ENCODE results near the gene RTBDN. TPM values are rescaled to one million over a fixed set of nuclear protein-coding genes. Genes with fewer than 3 reads are reported as not detected.

The RTBDN gene
- total and polyA plus RNA-seq, 2 of the 8 experiments (the other 6 are each of a cell fraction or from before 2014, with no cell fraction given): 4.0 to 4.8 TPM

DNA sequence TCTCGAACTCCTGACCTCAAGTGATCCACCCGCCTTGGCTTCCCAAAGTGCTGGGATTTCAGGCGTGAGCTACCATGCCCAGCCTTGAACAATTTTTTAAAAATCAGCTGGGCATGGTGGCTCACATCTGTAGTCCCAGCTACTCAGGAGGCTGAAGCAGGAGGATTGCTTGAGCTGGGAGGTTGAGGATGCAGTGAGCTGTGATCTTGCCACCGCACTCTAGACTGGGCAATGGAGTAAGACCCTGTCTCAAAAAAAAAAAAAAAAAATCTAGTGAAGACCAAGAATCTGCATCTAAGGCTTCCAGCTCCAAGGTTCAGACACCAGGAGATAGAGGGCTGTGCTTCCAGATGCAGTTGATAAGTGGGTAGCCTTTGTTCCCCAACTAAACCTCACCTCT is 29.8 kb upstream of the RTBDN start:
- DNase-seq (ENCODE audit: low read depth in 1 of 2, low spot score in 2 of 2) (no peak), FAIRE-seq (no peak)
- no peaks in the 10 kb centered on the region for H3K79me1 ChIP-seq (ENCODE audit: low read depth, low read length)
- H3K36me3 ChIP-seq (ENCODE audit: control insufficient read depth in 2 of 4, insufficient read depth in 4 of 4, low read length in 3 of 4): peaks cover 0 to 3% (median 0%) of the 10 kb centered on the region in 4 experiments; a peak in 1 of 8 replicates
- no peak overlapping the region for H2BK5ac ChIP-seq (ENCODE audit: low read depth, low read length)
- H2BK20ac ChIP-seq (ENCODE audit: low read length): no peak overlapping the region
- 89% methylated on average over 4 of the region's 4 CpGs; no CpG with 5 or more reads in 1 of the 2 experiments for WGBS, 2 experiments (ENCODE audit: extremely low coverage in 1 of 2, insufficient coverage in 1 of 2, insufficient read length in 1 of 2, insufficient replicate concordance in 2 of 2, low coverage in 1 of 2, low lambda C conversion rate in 2 of 2, missing lambda C conversion rate in 1 of 2)
- H4K91ac ChIP-seq (replicated peaks; ENCODE audit: insufficient read length, low read length): no peak overlapping the region
- H3K23ac ChIP-seq (ENCODE audit: insufficient read length): no peak overlapping the region
- H3K79me2 ChIP-seq (ENCODE audit: control insufficient read depth in 1 of 2, insufficient read depth in 2 of 2, low read length in 2 of 2): no peaks in the 10 kb centered on the region
- H2BK12ac ChIP-seq (ENCODE audit: low read depth, low read length): no peak overlapping the region
- ChIA-PET POLR2A (ENCODE audit: partially characterized antibody) (interaction anchor here (0.7 to 4.5 kb wide), 7 partner anchors 10 to 97 kb away, joined by 3 to 34 read pairs (median 6); partner anchors contain the start of gene DNASE2), CTCF (ENCODE audit: partially characterized antibody) (interaction anchor here (0.6 to 7.9 kb wide), 12 partner anchors 9 to 175 kb away, joined by 3 to 48 read pairs (median 4); no protein-coding TSS in a partner anchor)
- no peak overlapping the region for H2AFZ ChIP-seq (ENCODE audit: low read length)
- peaks cover 0 to 1% of the 10 kb centered on the region in 2 experiments for H4K20me1 ChIP-seq (replicated peaks in 1 of 2; ENCODE audit: control insufficient read depth in 1 of 2, insufficient read depth in 2 of 2, low read length in 2 of 2)
- H3K18ac ChIP-seq (ENCODE audit: extremely low read depth, low read length): no peak overlapping the region
- H3K9ac ChIP-seq (replicated peaks in 1 of 4; ENCODE audit: extremely low read depth in 1 of 4, low read depth in 3 of 4, low read length in 3 of 4): no peak overlapping the region
- no peak overlapping the region for H3K14ac ChIP-seq (ENCODE audit: insufficient read length)
- H3K4me1 ChIP-seq (replicated peaks in 1 of 4; ENCODE audit: control insufficient read depth in 3 of 4, insufficient read depth in 4 of 4, low read length in 3 of 4): peaks cover 3 to 17% (median 14%) of the 10 kb centered on the region in 4 experiments
- H3K27ac ChIP-seq (ENCODE audit: low read depth, low read length): no peak overlapping the region
- H4K8ac ChIP-seq (ENCODE audit: extremely low read depth, insufficient read depth, low read length): no peak overlapping the region
- no peak overlapping the region for H3K4me3 ChIP-seq (ENCODE audit: extremely low read depth in 1 of 4, insufficient read depth in 2 of 4, low read depth in 3 of 4, low read length in 4 of 4)
- H3K56ac ChIP-seq (replicated peaks; ENCODE audit: insufficient read length, low read depth, low read length): no peak overlapping the region
- no peak overlapping the region for H3K4ac ChIP-seq (replicated peaks; ENCODE audit: insufficient read length, low read depth, low read length)
- H3K4me2 ChIP-seq (ENCODE audit: insufficient read depth in 1 of 2, low read depth in 2 of 2, low read length in 2 of 2): no peak overlapping the region
- H3K27me3 ChIP-seq (replicated peaks in 1 of 4; ENCODE audit: control insufficient read depth in 3 of 4, extremely low read depth in 1 of 4, insufficient read depth in 3 of 4, low read length in 3 of 4): no peaks in the 10 kb centered on the region
- no peak overlapping the region for H4K5ac ChIP-seq (ENCODE audit: insufficient read length, low read depth, low read length)
- H2BK120ac ChIP-seq (replicated peaks; ENCODE audit: low read depth, low read length): no peak overlapping the region
- no peaks in the 10 kb centered on the region for H3K9me3 ChIP-seq (ENCODE audit: insufficient read depth in 2 of 2, low read depth in 1 of 2, low read length in 1 of 2)
- no peak overlapping the region for H2AK5ac ChIP-seq (ENCODE audit: low read depth, low read length)
- H2BK15ac ChIP-seq (ENCODE audit: low read length): no peak overlapping the region
- H3K23me2 ChIP-seq (ENCODE audit: low read depth, low read length): peaks cover 8% of the 10 kb centered on the region; the same call in 1 of the 2 replicates
- TF ChIP-seq POU5F1 (IDR thresholded peaks at IDR 0.05; ENCODE audit: low read depth, low read length): no peak

Measured in H1 (cell line).